ENCODE measurements around the gene C4B. TPM values are rescaled to one million over a fixed set of nuclear protein-coding genes. Genes with fewer than 3 reads are reported as not detected.
"Not testable (repeated sequence)": the region's sequence is repeated elsewhere in the genome, so short reads cannot be mapped to it uniquely, and the experiment has no call there.

Gene C4B
- total RNA-seq, 2 experiments from 2014 or later: 3.5 to 5.5 TPM

DNA sequence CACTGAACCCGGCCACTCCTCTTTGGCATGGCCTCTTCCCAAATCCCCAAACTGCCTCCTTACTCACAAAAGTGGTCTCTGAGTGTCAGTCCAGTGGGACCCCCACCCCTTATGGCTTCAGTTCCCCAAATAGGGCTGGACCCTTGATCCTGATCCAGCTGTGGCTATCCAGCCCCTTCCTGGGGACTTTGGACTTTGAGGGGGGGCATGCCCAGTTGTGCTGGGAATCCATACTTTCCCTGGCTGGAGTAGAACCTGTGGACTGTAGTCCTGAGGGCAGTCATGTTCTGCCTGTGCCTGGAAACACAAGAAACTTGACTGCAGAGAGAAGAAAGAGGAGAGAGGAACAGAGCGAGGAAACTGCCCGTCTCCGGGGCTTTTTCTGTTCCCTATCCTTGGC is 10.2 kb upstream of the C4B start:
- H3K4me3 Mint-ChIP-seq; H3K27ac Mint-ChIP-seq; CTCF ChIA-PET; H3K27me3 Mint-ChIP-seq; H3K36me3 Mint-ChIP-seq; DNase-seq; ATAC-seq; H3K9me3 Mint-ChIP-seq (ENCODE audit: low read depth); H3K4me1 Mint-ChIP-seq: not testable (repeated sequence)

DNA sequence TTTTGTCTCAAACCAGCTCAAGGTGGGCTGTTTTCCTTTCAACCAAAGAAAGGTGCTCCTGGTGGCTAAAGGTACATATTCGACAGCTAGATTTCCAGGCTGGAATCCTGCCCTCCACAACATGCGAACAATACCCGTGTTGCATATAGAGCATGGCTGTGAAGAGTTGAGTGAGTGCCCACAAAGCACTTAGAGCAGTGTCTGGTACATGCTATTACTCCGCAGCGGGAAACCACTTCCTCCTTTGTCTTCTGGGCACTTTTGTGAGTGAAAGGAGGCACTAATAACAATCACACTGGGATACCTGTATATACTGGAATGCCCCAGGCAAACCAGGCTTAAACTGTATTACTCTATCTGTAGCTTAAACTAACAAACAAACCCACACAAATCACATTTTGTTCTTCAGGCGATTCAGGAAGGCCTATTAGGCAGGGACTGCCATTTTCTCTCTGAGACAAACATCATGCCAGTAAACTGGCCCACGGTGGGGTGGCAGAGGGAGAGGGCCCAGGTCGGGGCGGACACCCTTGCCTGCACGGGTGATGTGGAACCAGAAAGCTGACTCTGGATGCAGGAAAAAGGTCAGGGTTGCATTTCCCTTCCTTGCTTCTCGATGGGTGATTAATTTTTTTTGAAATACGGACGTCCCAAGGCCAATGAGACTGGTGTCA is 9.6 kb upstream of the C4B start:
- H3K27ac Mint-ChIP-seq; H3K36me3 Mint-ChIP-seq; CTCF ChIA-PET; H3K9me3 Mint-ChIP-seq (ENCODE audit: low read depth); H3K4me1 Mint-ChIP-seq; H3K27me3 Mint-ChIP-seq; H3K4me3 Mint-ChIP-seq: not testable (repeated sequence)
- ATAC-seq (peak; percentile 82), DNase-seq (peak; percentile 36)

- CTCF ChIA-PET; ATAC-seq; H3K27ac Mint-ChIP-seq; H3K4me1 Mint-ChIP-seq; H3K36me3 Mint-ChIP-seq; H3K27me3 Mint-ChIP-seq; H3K9me3 Mint-ChIP-seq (ENCODE audit: low read depth); DNase-seq; H3K4me3 Mint-ChIP-seq: not testable (repeated sequence)
Observed at GRCh38 chr6:32005538-32005880, 9.1 kb upstream of the C4B start.

DNA sequence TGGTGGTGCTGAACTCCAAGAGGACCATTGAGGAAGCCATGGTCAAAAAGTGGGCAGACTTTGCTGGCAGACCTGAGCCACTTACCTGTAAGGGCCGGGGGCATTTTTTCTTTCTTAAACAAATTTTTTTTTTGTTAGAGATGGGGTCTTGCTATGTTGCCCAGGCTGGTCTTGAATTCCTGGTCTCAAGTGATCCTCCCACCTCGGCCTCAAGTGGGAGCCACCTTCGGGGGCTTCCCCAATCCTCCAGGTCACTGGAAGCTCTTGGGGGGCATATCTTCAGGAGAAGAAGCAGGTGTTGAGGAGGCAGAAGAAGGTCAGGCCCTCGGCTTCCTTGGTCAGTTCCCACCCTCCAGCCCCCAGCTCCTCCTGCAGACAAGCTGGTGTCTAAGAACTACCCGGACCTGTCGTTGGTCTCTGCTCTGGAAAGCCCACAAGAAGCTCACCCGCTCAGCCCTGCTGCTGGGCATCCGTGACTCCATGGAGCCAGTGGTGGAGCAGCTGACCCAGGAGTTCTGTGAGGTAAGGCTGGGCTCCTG is 8.5 kb upstream of the C4B start:
- H3K4me3 Mint-ChIP-seq; H3K27me3 Mint-ChIP-seq; H3K4me1 Mint-ChIP-seq; H3K36me3 Mint-ChIP-seq; H3K9me3 Mint-ChIP-seq (ENCODE audit: low read depth); H3K27ac Mint-ChIP-seq; ATAC-seq; CTCF ChIA-PET: not testable (repeated sequence)
- DNase-seq: peak; percentile 36

DNA sequence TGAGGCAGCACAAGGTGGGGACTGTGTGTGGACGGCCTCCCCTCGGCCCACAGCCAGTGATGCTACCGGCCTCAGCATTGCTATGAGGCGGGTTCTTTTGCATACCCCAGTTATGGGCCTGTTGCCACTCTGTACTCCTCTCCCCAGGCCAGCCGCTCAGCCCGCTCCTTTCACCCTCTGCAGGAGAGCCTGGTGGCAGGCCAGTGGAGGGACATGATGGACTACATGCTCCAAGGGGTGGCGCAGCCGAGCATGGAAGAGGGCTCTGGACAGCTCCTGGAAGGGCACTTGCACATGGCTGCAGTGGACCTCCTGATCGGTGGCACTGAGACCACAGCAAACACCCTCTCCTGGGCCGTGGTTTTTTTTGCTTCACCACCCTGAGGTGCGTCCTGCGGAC is 7.5 kb upstream of the C4B start:
- H3K4me1 Mint-ChIP-seq; CTCF ChIA-PET; H3K27ac Mint-ChIP-seq; ATAC-seq; H3K36me3 Mint-ChIP-seq; H3K27me3 Mint-ChIP-seq; H3K4me3 Mint-ChIP-seq; H3K9me3 Mint-ChIP-seq (ENCODE audit: low read depth): not testable (repeated sequence)
- DNase-seq: peak; percentile 32

DNA sequence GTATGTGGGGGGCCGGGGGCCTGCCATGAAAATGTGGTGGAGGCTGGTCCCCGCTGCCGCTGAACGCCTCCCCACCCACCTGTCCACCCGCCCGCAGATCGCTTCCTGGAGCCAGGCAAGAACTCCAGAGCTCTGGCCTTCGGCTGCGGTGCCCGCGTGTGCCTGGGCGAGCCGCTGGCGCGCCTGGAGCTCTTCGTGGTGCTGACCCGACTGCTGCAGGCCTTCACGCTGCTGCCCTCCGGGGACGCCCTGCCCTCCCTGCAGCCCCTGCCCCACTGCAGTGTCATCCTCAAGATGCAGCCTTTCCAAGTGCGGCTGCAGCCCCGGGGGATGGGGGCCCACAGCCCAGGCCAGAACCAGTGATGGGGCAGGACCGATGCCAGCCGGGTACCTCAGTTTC is 6.6 kb upstream of the C4B start:
- H3K27me3 Mint-ChIP-seq; ATAC-seq; H3K36me3 Mint-ChIP-seq; CTCF ChIA-PET; H3K27ac Mint-ChIP-seq; H3K4me1 Mint-ChIP-seq; DNase-seq; H3K9me3 Mint-ChIP-seq (ENCODE audit: low read depth); H3K4me3 Mint-ChIP-seq: not testable (repeated sequence)

DNA sequence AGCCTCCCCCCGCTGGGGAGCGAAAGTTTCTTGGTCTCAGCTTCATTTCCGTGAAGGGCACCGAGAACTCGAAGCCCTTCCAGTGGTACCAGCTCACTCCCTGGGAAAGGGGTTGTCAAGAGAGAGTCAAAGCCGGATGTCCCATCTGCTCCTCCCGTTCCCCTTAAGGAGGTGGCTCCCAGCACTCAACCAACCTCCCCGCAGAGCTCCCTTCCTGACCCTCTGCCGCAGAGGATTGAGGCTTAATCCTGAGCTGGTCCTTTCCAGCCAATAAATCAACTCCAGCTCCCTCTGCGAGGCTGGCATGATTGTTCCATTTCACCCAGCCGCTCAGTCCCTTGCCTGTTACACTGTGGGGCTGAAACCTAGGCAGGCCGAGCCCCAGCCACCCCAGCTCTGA is 6.0 kb upstream of the C4B start:
- CTCF ChIA-PET; ATAC-seq; H3K4me3 Mint-ChIP-seq; H3K4me1 Mint-ChIP-seq; H3K27ac Mint-ChIP-seq; H3K36me3 Mint-ChIP-seq; H3K27me3 Mint-ChIP-seq; H3K9me3 Mint-ChIP-seq (ENCODE audit: low read depth): not testable (repeated sequence)
- DNase-seq: peak; percentile 22

DNA sequence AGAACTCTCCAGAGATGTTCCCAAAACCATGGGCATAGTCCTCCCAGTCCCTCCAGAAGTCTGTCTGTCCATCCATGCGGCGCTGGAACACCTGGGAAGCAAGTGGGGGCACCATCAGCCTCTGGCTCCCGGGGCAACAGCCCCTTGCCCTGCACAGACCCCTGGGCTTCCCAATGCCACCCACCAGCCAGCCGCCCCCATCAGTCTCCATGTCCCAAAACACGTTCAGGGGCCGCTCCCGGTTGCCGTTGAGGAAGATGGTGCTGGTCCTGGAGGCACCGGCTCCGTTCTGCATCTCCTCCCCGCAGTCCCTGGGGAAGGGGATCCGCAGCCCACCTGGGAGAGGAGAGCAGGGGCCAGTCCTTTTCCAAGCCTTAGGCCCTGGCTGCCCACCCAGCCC is 5.1 kb upstream of the C4B start:
- ATAC-seq; H3K36me3 Mint-ChIP-seq; H3K4me3 Mint-ChIP-seq; H3K4me1 Mint-ChIP-seq; CTCF ChIA-PET; H3K27ac Mint-ChIP-seq; DNase-seq; H3K27me3 Mint-ChIP-seq; H3K9me3 Mint-ChIP-seq (ENCODE audit: low read depth): not testable (repeated sequence)

- H3K27ac Mint-ChIP-seq; CTCF ChIA-PET; H3K36me3 Mint-ChIP-seq; H3K9me3 Mint-ChIP-seq (ENCODE audit: low read depth); H3K4me1 Mint-ChIP-seq; H3K27me3 Mint-ChIP-seq; DNase-seq; H3K4me3 Mint-ChIP-seq; ATAC-seq: not testable (repeated sequence)
Observed at GRCh38 chr6:32010856-32011530, 3.6 kb upstream of the C4B start.

DNA sequence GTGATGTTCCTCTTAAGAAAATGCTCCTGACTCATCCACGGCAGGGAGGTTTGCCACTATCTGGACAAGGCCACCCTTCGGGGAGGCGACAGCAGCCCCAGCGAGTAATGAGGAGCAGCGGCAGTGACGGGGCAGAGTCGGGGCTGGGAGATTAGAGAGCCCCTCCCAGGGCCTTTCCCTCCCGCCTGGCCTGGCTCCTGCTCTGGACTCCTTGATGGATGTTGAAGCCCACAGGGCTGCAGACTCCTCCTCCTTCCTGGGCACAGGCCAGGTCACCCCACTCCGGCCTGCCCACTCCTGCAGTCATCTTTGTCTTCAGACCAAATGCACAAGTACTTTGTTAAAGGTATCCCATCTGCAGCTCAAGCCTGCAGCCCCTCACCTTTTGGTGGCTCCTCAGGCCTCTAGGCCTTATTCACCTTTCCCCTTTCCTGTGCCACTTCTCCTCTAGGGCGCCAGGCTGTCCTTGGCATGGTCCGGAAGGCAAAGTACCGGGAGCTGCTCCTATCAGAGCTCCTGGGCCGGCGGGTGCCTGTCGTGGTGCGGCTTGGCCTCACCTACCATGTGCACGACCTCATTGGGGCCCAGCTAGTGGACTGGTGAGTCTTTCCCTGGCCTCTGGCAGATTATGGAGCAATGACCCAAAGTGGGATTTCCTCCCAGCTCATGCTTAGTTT is 1.5 kb upstream of the C4B start:
- H3K36me3 Mint-ChIP-seq; H3K9me3 Mint-ChIP-seq (ENCODE audit: low read depth); H3K27me3 Mint-ChIP-seq; CTCF ChIA-PET; H3K4me1 Mint-ChIP-seq; H3K4me3 Mint-ChIP-seq; ATAC-seq; H3K27ac Mint-ChIP-seq; DNase-seq: not testable (repeated sequence)

DNA sequence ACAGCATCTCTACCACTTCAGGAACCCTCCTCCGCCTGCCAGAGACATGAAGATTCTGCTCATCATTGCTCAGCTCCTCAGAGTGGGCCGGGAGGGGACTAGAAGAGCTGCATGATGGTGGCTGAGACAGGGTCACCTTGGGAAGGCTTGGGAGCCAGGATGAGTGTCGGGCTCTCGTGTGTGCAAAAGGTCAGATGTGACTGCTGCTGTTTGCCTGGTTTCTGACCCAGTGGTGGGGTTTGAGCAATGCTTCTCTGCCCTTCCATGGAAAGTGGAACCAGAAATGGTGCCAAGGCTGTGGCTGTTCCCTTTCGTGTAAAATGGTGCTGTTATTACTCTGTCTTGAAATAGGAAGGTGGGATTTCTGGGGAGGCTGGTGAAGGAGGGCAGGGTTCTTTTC is 857 bp upstream of the C4B start:
- H3K4me1 Mint-ChIP-seq; H3K4me3 Mint-ChIP-seq; CTCF ChIA-PET; H3K27me3 Mint-ChIP-seq; H3K36me3 Mint-ChIP-seq; DNase-seq; ATAC-seq; H3K27ac Mint-ChIP-seq; H3K9me3 Mint-ChIP-seq (ENCODE audit: low read depth): not testable (repeated sequence)

DNA sequence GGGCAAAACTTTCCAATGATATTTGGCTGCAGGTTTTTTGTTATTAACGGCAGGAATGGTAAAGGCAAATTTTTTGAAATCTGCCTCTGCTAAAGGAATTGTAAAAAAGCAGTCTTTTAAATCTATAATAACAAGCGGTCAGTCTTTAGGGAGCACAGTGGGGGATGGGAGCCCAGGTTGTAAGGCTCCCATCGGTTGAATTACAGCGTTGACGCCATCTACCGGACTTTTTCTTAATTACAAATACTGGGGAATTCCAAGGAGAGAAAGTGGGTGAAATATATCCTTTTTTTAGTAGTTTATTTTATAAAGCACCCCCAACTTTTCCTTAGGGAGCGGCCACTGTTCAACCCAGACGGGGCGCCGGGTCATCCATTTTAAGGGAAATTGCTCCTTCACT is 7.5 kb downstream of the C4B start:
- H3K4me3 Mint-ChIP-seq; H3K27me3 Mint-ChIP-seq; H3K4me1 Mint-ChIP-seq; H3K27ac Mint-ChIP-seq; DNase-seq; CTCF ChIA-PET; H3K9me3 Mint-ChIP-seq (ENCODE audit: low read depth); H3K36me3 Mint-ChIP-seq; ATAC-seq: not testable (repeated sequence)

GRCh38 chr6:32028631-32029030 is 14.0 kb downstream of the C4B start:
- CTCF ChIA-PET: not testable (repeated sequence)

DNA sequence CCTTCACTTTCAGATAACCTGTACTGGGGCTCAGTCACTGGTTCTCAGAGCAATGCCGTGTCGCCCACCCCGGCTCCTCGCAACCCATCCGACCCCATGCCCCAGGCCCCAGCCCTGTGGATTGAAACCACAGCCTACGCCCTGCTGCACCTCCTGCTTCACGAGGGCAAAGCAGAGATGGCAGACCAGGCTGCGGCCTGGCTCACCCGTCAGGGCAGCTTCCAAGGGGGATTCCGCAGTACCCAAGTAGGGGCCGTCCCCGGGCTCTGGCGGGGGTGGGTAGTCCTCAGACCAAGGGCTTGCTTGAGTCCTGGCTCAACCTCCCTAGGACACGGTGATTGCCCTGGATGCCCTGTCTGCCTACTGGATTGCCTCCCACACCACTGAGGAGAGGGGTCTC is 15.0 kb downstream of the C4B start:
- H3K9me3 Mint-ChIP-seq (ENCODE audit: low read depth); CTCF ChIA-PET: not testable (repeated sequence)

More at GRCh38 chr6:32028631-32029030, 14.0 kb downstream of the C4B start:
- not testable (repeated sequence) for H3K4me3 Mint-ChIP-seq; H3K27me3 Mint-ChIP-seq; ATAC-seq; H3K36me3 Mint-ChIP-seq; H3K27ac Mint-ChIP-seq; DNase-seq; H3K4me1 Mint-ChIP-seq; H3K9me3 Mint-ChIP-seq (ENCODE audit: low read depth)

More for the DNA sequence above, 15.0 kb downstream of the C4B start:
- not testable (repeated sequence) for ATAC-seq, H3K4me3 Mint-ChIP-seq, H3K36me3 Mint-ChIP-seq, H3K4me1 Mint-ChIP-seq, H3K27ac Mint-ChIP-seq, DNase-seq, H3K27me3 Mint-ChIP-seq
